Posterior vena cava (tissue), 2 donors: ENCODE results near the gene PEX26. TPM values are rescaled to one million over a fixed set of nuclear protein-coding genes. Genes with fewer than 3 reads are reported as not detected.

Experiments
- DNase-seq: peaks from one replicate; pipeline ENCODE4 v3.0.0-alpha.2; 2020; ENCODE audit warnings: low spot score
- intact Hi-C, 2 donors: fragments of 100-400 bp; cut with DNase I; formaldehyde crosslinking; loops; one replicate each; pipeline versions ENCODE4 v1.14.1 to v1.14.2; 2022 to 2023
- total RNA-seq, 2 donors: library from RNA; stranded (reverse); fragmentation: NEBNext Ultra II Directional; extraction: Animal tissue kit (Norgen Biotek cat#: 25700); gene quantifications; one replicate each; pipeline ENCODE4 v1.2.1, GENCODE V29; 2021
- donor health status: DM: yes; HTN: yes; CAD: no.
- donor health status: DM: yes; HTN: yes; CAD: no.

PEX26 gene
- total RNA-seq, 2 donors from 2014 or later, result 25.5 to 28.5 TPM

GRCh38 chr22:18133452-18133851, 55.7 kb downstream of the PEX26 start:
- DNase-seq, result peak; percentile 22
- intact Hi-C loops, result no loop called here

GRCh38 chr22:18136563-18137320, 59.0 kb downstream of the PEX26 start:
- intact Hi-C loops, result no loop called here
- DNase-seq, result peak; percentile 67

GRCh38 chr22:18141004-18141403, 63.2 kb downstream of the PEX26 start:
- intact Hi-C loops, result loop anchor here in 1 of 2 donors (5.0 kb wide), 1 partner anchor 209 kb away; no protein-coding TSS in a partner anchor

GRCh38 chr22:18144105-18144504, 66.3 kb downstream of the PEX26 start:
- no peak for DNase-seq
- intact Hi-C loops, result loop anchor here in 1 of 2 donors (5.0 kb wide), 1 partner anchor 212 kb away; no protein-coding TSS in a partner anchor

More at GRCh38 chr22:18141004-18141403, 63.2 kb downstream of the PEX26 start:
- peak; percentile 1 for DNase-seq

- intact Hi-C loops, result no loop called here
- DNase-seq, result no peak
These were observed 68.0 kb downstream of the PEX26 start for GRCh38 chr22:18145676-18146388.

- no peak for DNase-seq
- intact Hi-C loops, result no loop called here
These were observed 68.6 kb downstream of the PEX26 start for GRCh38 chr22:18146389-18146753.

- DNase-seq, result no peak
- intact Hi-C loops, result no loop called here
These were observed 70.0 kb downstream of the PEX26 start for GRCh38 chr22:18147791-18148190.

GRCh38 chr22:18148293-18148965, 70.6 kb downstream of the PEX26 start:
- intact Hi-C loops, result no loop called here

GRCh38 chr22:18152519-18152918, 74.7 kb downstream of the PEX26 start:
- intact Hi-C loops, result no loop called here
- no peak for DNase-seq

More at GRCh38 chr22:18148293-18148965, 70.6 kb downstream of the PEX26 start:
- DNase-seq, result no peak

- no peak for DNase-seq
- intact Hi-C loops, result no loop called here
These were observed 77.1 kb downstream of the PEX26 start for GRCh38 chr22:18154821-18155390.

Other genes with a start within 250 kb of the PEX26 start
- 100 to 1,000 TPM; 106 to 114 TPM for gene MICAL3, start 53.4 kb upstream of the PEX26 start, total RNA-seq
- gene TUBA8, start 32.8 kb downstream of the PEX26 start, total RNA-seq, result 1 to 10 TPM; 2.3 to 2.8 TPM
- gene USP18, start 72.2 kb downstream of the PEX26 start, total RNA-seq, result 1 to 10 TPM; 5.9 to 8.1 TPM